ENCODE results near the gene PROX2.

- TF ChIP-seq, protein P1, sequence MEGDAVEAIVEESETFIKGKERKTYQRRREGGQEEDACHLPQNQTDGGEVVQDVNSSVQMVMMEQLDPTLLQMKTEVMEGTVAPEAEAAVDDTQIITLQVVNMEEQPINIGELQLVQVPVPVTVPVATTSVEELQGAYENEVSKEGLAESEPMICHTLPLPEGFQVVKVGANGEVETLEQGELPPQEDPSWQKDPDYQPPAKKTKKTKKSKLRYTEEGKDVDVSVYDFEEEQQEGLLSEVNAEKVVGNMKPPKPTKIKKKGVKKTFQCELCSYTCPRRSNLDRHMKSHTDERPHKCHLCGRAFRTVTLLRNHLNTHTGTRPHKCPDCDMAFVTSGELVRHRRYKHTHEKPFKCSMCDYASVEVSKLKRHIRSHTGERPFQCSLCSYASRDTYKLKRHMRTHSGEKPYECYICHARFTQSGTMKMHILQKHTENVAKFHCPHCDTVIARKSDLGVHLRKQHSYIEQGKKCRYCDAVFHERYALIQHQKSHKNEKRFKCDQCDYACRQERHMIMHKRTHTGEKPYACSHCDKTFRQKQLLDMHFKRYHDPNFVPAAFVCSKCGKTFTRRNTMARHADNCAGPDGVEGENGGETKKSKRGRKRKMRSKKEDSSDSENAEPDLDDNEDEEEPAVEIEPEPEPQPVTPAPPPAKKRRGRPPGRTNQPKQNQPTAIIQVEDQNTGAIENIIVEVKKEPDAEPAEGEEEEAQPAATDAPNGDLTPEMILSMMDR (IDR thresholded peaks at IDR 0.05): no peak
- no peak for TF ChIP-seq POLR2A (IDR thresholded peaks at IDR 0.05)
Observed at GRCh38 chr14:74838166-74838565, 37.8 kb downstream of the PROX2 start.

Data from lower leg skin (tissue), 3 donors.